Kidney epithelial cell (primary cell): Measurements from ENCODE around the gene TSPAN32. TPM values are rescaled to one million over a fixed set of nuclear protein-coding genes. Genes with fewer than 3 reads are reported as not detected.

ENCODE experiments used
- DNase-seq: peaks from one replicate; pipeline ENCODE4 v3.0.0-alpha.2; 2010; ENCODE audit warnings: low read depth
- H3K27me3 ChIP-seq: 2 replicates; pipeline ENCODE4 v1.6.0; 2011; ENCODE audit warnings: low read length; ENCODE audit not compliant: control insufficient read depth, insufficient read depth
- H3K36me3 ChIP-seq: 2 replicates; pipeline ENCODE4 v1.5.1; 2011; ENCODE audit warnings: low read length; ENCODE audit not compliant: control insufficient read depth, insufficient read depth
- H3K4me3 ChIP-seq: 2 replicates; pipeline ENCODE4 v1.5.1; 2011; ENCODE audit warnings: low read depth, mild to moderate bottlenecking, control low read depth, low read length
- CTCF ChIP-seq: IDR thresholded peaks from 2 replicates; pipeline ENCODE4 v1.5.1; 2011; ENCODE audit warnings: mild to moderate bottlenecking, moderate library complexity, low read length, control low read depth, inconsistent platforms; ENCODE audit not compliant: insufficient read depth, poor library complexity, severe bottlenecking
- total RNA-seq: library from RNA; depleted of rRNA; stranded (reverse); fragments of >200 nt; gene quantifications from 2 replicates; pipeline ENCODE4 v1.2.3, GENCODE V29; 2015

Gene TSPAN32
- total RNA-seq, 1 donor from 2014 or later = 0.46 TPM

- Histone ChIP-seq H3K36me3 (no peaks in the 10 kb centered on the region), H3K27me3 (peaks cover 4% of the 10 kb centered on the region), H3K4me3 (no peak overlapping the region)
- no peak for TF ChIP-seq CTCF
- no peak for DNase-seq
Observed at GRCh38 chr11:2300290-2300935, 1.4 kb upstream of the TSPAN32 start.

- no peak for TF ChIP-seq CTCF
- Histone ChIP-seq H3K27me3 (peaks cover 4% of the 10 kb centered on the region), H3K36me3 (no peaks in the 10 kb centered on the region), H3K4me3 (no peak overlapping the region)
- no peak for DNase-seq
Observed at GRCh38 chr11:2300936-2301630, 730 bp upstream of the TSPAN32 start.

GRCh38 chr11:2302306-2302895 lies 588 bp downstream of the TSPAN32 start:
- TF ChIP-seq CTCF = no peak
- no peak for DNase-seq
- Histone ChIP-seq H3K36me3 (no peaks in the 10 kb centered on the region), H3K4me3 (no peak overlapping the region), H3K27me3 (peaks cover 5% of the 10 kb centered on the region)

GRCh38 chr11:2302896-2303626 lies 1.2 kb downstream of the TSPAN32 start:
- no peak overlapping the region for H3K4me3 ChIP-seq
- no peak for DNase-seq
- H3K27me3 ChIP-seq = peaks cover 5% of the 10 kb centered on the region
- no peaks in the 10 kb centered on the region for H3K36me3 ChIP-seq
- no peak for TF ChIP-seq CTCF

- Histone ChIP-seq H3K36me3 (no peaks in the 10 kb centered on the region), H3K4me3 (no peak overlapping the region), H3K27me3 (peaks cover 5% of the 10 kb centered on the region)
- no peak for DNase-seq
- no peak for TF ChIP-seq CTCF
Observed at GRCh38 chr11:2303627-2304505, 2.1 kb downstream of the TSPAN32 start.
